K562 (cell line): Measurements from ENCODE around the gene RSPH10B. TPM values are rescaled to one million over a fixed set of nuclear protein-coding genes. Genes with fewer than 3 reads are reported as not detected.

ENCODE experiments used
- CTCFL ChIP-seq: IDR thresholded peaks from 2 replicates; pipeline ENCODE4 v1.6.1; 2011; ENCODE audit warnings: borderline replicate concordance, low read depth, mild to moderate bottlenecking, moderate library complexity, low read length; ENCODE audit not compliant: insufficient read depth, poor library complexity, severe bottlenecking
- E2F8 ChIP-seq: fragments of 450-650 bp; IDR thresholded peaks from 2 replicates; pipeline ENCODE4 v1.7.1; 2018; ENCODE audit warnings: mild to moderate bottlenecking, low read depth; ENCODE audit not compliant: partially characterized antibody
- ETV1 ChIP-seq: fragments of 450-650 bp; conservative IDR thresholded peaks from 2 replicates; pipeline ENCODE4 v1.6.1; 2016; ENCODE audit warnings: missing genetic modification characterization, control low read depth, low read depth, missing compliant biosample characterization
- GABPA ChIP-seq: fragments of 200-800 bp; sonication (Bioruptor generic); conservative IDR thresholded peaks from 2 replicates; pipeline ENCODE4 v1.6.1; 2016; ENCODE audit warnings: low read depth, missing genetic modification characterization, missing compliant biosample characterization
- GATAD2B ChIP-seq: fragments of 450-650 bp; IDR thresholded peaks from 2 replicates; pipeline ENCODE4 v1.6.1; 2017; ENCODE audit warnings: mild to moderate bottlenecking, borderline replicate concordance
- MAZ ChIP-seq, 2 experiments: fragments of 450-650 bp in 1 of 2; sonication (generic) in 1 of 2; formaldehyde crosslinking; IDR thresholded peaks in 1 of 2; conservative IDR thresholded peaks in 1 of 2; 2 replicates each; pipeline versions ENCODE4 v1.4.0 to v1.5.0; 2020; ENCODE audit warnings: mild to moderate bottlenecking in 1 of 2, missing genetic modification reagents in 1 of 2
- NR2C1 ChIP-seq, 2 experiments: fragments of 450-650 bp; IDR thresholded peaks; 2 replicates each; pipeline ENCODE4 v1.6.1; 2017; ENCODE audit warnings: mild to moderate bottlenecking in 2 of 2, antibody characterized with exemption in 1 of 2, inconsistent platforms in 1 of 2, missing compliant biosample characterization in 1 of 2, missing genetic modification characterization in 1 of 2
- POLR2G ChIP-seq: fragments of 200-400 bp; formaldehyde crosslinking; IDR thresholded peaks from 2 replicates; pipeline ENCODE4 v1.6.1; 2017; ENCODE audit warnings: low read depth, mild to moderate bottlenecking, antibody characterized with exemption, low read length, moderate library complexity
- RBFOX2 ChIP-seq: fragments of 200-400 bp; formaldehyde crosslinking; IDR thresholded peaks from 2 replicates; pipeline ENCODE4 v1.6.1; 2017; ENCODE audit warnings: low read depth, mild to moderate bottlenecking, low read length, moderate library complexity
- polyA plus RNA-seq, 8 experiments: library from polyadenylated mRNA; depleted of rRNA in 4 of 8; stranded (reverse) in 5 of 8; unstranded in 3 of 8; fragments of >200 nt; fragmentation: Nextera tagmentation in 2 of 8; fragmentation: Illumina TruSeq in 1 of 8; extraction: Ambion mirVana in 2 of 8; extraction: Trizol in 1 of 8; gene quantifications; 2 replicates each; pipeline versions ENCODE4 v1.2.1 to v1.2.3, GENCODE V29; 2011 to 2014; ENCODE audit warnings: inconsistent platforms in 1 of 8, missing spikeins in 1 of 8
- total RNA-seq, 7 experiments: library from RNA; depleted of rRNA in 6 of 7; stranded (reverse); fragments of >200 nt in 6 of 7; fragmentation: Illumina TruSeq in 2 of 7; extraction: Trizol in 2 of 7; gene quantifications; 2 replicates each; pipeline versions ENCODE4 v1.2.1 to v1.2.3, GENCODE V29; 2011 to 2021; ENCODE audit warnings: low replicate concordance in 1 of 7

RSPH10B gene
- total and polyA plus RNA-seq, 9 of the 15 experiments (the other 6 are each of a cell fraction or from before 2014, with no cell fraction given), result 0.01 to 0.09 TPM; not detected in 7

- peak; percentile 43 for TF ChIP-seq CTCFL
- peak; percentile 69 for TF ChIP-seq ETV1 (tag)
- peak; percentile 92 for TF ChIP-seq NR2C1 (IDR thresholded peaks at IDR 0.05)
- peak; percentile 94 for TF ChIP-seq NR2C1 (tag; IDR thresholded peaks at IDR 0.05)
- peak; percentile 64 for TF ChIP-seq RBFOX2
- TF ChIP-seq POLR2G, result peak; percentile 72
- peak; percentile 78 for TF ChIP-seq E2F8
- TF ChIP-seq MAZ (CRISPR knock-in tag; conservative IDR thresholded peaks at IDR 0.05 in 1 of 2, IDR thresholded peaks at IDR 0.05 in 1 of 2), result peak; percentile 34 to 37; a peak in 3 of 4 replicates
- TF ChIP-seq GATAD2B, result 0 out of 2 replicates have a peak, but pooled peaks have one; percentile 26
- peak; percentile 83 for TF ChIP-seq GABPA (tag)
- TF ChIP-seq, all 486 proteins: peak for 33; not testable (repeated sequence) for 453
Measured at GRCh38 chr7:5898480-5899224, 71.8 kb downstream of the RSPH10B start, which contains the start of gene CCZ1 (continued).
